Measurements from ENCODE around the gene TNP1. TPM values are rescaled to one million over a fixed set of nuclear protein-coding genes. Genes with fewer than 3 reads are reported as not detected.

Gene TNP1
- polyA plus RNA-seq, 1 of the 3 experiments (the other 2 are of a cell fraction), result not detected

- CTCF ChIA-PET, result no interaction called here
- 73% methylated on average over 7 of the region's 7 CpGs for WGBS (ENCODE audit: low lambda C conversion rate)
- POLR2A ChIA-PET, result no interaction called here
- no peaks in the 10 kb centered on the region for H3K79me2 ChIP-seq (ENCODE audit: insufficient read depth)
- H2AFZ ChIP-seq (ENCODE audit: low read depth), result no peak overlapping the region
- H3K9me2 ChIP-seq, result no peaks in the 10 kb centered on the region
- TF ChIP-seq EZH2phosphoT487 (IDR thresholded peaks at IDR 0.05; ENCODE audit: borderline replicate concordance, low read depth), result no peak
- TF ChIP-seq SIN3A (IDR thresholded peaks at IDR 0.05; ENCODE audit: borderline replicate concordance, low read depth, low read length), result no peak
- no peak for TF ChIP-seq FOXM1 (IDR thresholded peaks at IDR 0.05; ENCODE audit: low read depth)
- TF ChIP-seq GABPA (IDR thresholded peaks at IDR 0.05; ENCODE audit: low read depth), result no peak
- TF ChIP-seq JUND (IDR thresholded peaks at IDR 0.05), result no peak
- no peak for TF ChIP-seq MAX (IDR thresholded peaks at IDR 0.05; ENCODE audit: low read depth)
- TF ChIP-seq USF1 (IDR thresholded peaks at IDR 0.05; ENCODE audit: borderline replicate concordance, low read depth), result no peak
- no peak for TF ChIP-seq NFIC (IDR thresholded peaks at IDR 0.05; ENCODE audit: borderline replicate concordance)
- TF ChIP-seq IRF3 (IDR thresholded peaks at IDR 0.05; ENCODE audit: low read depth, low read length), result no peak
- no peak for TF ChIP-seq FOSL2 (IDR thresholded peaks at IDR 0.05; ENCODE audit: borderline replicate concordance, low read depth)
- TF ChIP-seq TEAD4 (IDR thresholded peaks at IDR 0.05; ENCODE audit: borderline replicate concordance, insufficient read depth), result no peak
- TF ChIP-seq MEF2A (IDR thresholded peaks at IDR 0.05; ENCODE audit: borderline replicate concordance, low read depth), result no peak
- no peak for TF ChIP-seq RCOR1 (IDR thresholded peaks at IDR 0.05; ENCODE audit: low read length)
- no peak for TF ChIP-seq POLR2AphosphoS5 (IDR thresholded peaks at IDR 0.05; ENCODE audit: low read depth, low read length)
- TF ChIP-seq GATA2 (CRISPR knock-in tag; IDR thresholded peaks at IDR 0.05), result no peak
- TF ChIP-seq YY1 (IDR thresholded peaks at IDR 0.05; ENCODE audit: low read depth), result no peak
- no peak for TF ChIP-seq RXRA (IDR thresholded peaks at IDR 0.05; ENCODE audit: borderline replicate concordance, low read depth)
- TF ChIP-seq SMC3 (IDR thresholded peaks at IDR 0.05; ENCODE audit: low read depth, low read length), result no peak
- TF ChIP-seq NRF1 (IDR thresholded peaks at IDR 0.05; ENCODE audit: low read depth, low read length), result no peak
- TF ChIP-seq USF2 (IDR thresholded peaks at IDR 0.05; ENCODE audit: borderline replicate concordance, low read depth, low read length), result no peak
- no peaks in the 10 kb centered on the region for H3K27me3 ChIP-seq (ENCODE audit: insufficient read depth)
- H3K27ac ChIP-seq (ENCODE audit: low read depth in 2 of 2, low read length in 1 of 2), result no peak overlapping the region
- H3K4me2 ChIP-seq, result no peak overlapping the region
- peaks cover 0 to 3% of the 10 kb centered on the region in 2 experiments; a peak in 1 of 4 replicates for H3K4me1 ChIP-seq (ENCODE audit: control insufficient read depth in 1 of 2, insufficient read depth in 2 of 2, low read depth in 1 of 2, low read length in 1 of 2)
- no peaks in the 10 kb centered on the region for H3K36me3 ChIP-seq (replicated peaks in 1 of 2; ENCODE audit: control insufficient read depth in 1 of 2, insufficient read depth in 2 of 2, low read length in 1 of 2)
- DNase-seq, result no peak
- H3K9me3 ChIP-seq, result no peaks in the 10 kb centered on the region
- H3K9ac ChIP-seq, result no peak overlapping the region
- H4K20me1 ChIP-seq (ENCODE audit: insufficient read depth), result no peaks in the 10 kb centered on the region
- H3F3A ChIP-seq (replicated peaks; ENCODE audit: insufficient read depth), result no peaks in the 10 kb centered on the region
- H3K4me3 ChIP-seq (ENCODE audit: low read depth in 2 of 2, low read length in 1 of 2), result no peak overlapping the region
Measured at GRCh38 chr2:216880509-216881184, 20.8 kb upstream of the TNP1 start.

Measured in SK-N-SH (cell line).